GM12875 (cell line): ENCODE results near the gene POFUT2.
"Not testable (repeated sequence)": the region's sequence is repeated elsewhere in the genome, so short reads cannot be mapped to it uniquely, and the experiment has no call there.

Experiments
- H3K4me3 ChIP-seq: one replicate; pipeline ENCODE4 v1.5.1; 2011; ENCODE audit warnings: low read depth, low read length, control low read depth
- TF ChIP-seq, protein P1 (sequence below): IDR thresholded peaks from 2 replicates; pipeline ENCODE4 v1.5.1; 2011; ENCODE audit warnings: low read depth, mild to moderate bottlenecking, control low read depth, inconsistent platforms, low read length, moderate library complexity, borderline replicate concordance; ENCODE audit not compliant: insufficient read depth

Gene POFUT2

DNA sequence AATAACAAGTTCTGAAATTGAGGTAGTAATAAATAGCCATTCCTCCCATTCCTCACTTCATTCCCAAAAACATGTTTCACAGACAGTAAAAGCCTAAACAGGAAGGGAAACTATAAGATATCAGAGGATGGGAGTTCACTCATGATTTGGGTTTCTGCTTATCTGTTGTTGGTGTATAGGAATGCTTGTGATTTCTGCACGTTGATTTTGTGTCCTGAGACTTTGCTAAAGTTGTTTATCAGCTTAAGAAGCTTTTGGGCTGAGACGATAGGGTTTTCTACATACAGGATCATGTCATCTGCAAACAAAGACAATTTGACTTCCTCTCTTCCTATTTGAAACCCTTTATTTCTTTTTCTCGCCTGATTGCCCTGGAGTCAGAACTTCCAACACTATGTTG lies 26.0 kb upstream of the POFUT2 start:
- TF ChIP-seq, protein P1, sequence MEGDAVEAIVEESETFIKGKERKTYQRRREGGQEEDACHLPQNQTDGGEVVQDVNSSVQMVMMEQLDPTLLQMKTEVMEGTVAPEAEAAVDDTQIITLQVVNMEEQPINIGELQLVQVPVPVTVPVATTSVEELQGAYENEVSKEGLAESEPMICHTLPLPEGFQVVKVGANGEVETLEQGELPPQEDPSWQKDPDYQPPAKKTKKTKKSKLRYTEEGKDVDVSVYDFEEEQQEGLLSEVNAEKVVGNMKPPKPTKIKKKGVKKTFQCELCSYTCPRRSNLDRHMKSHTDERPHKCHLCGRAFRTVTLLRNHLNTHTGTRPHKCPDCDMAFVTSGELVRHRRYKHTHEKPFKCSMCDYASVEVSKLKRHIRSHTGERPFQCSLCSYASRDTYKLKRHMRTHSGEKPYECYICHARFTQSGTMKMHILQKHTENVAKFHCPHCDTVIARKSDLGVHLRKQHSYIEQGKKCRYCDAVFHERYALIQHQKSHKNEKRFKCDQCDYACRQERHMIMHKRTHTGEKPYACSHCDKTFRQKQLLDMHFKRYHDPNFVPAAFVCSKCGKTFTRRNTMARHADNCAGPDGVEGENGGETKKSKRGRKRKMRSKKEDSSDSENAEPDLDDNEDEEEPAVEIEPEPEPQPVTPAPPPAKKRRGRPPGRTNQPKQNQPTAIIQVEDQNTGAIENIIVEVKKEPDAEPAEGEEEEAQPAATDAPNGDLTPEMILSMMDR, result no peak
- H3K4me3 ChIP-seq, result no peak overlapping the region

DNA sequence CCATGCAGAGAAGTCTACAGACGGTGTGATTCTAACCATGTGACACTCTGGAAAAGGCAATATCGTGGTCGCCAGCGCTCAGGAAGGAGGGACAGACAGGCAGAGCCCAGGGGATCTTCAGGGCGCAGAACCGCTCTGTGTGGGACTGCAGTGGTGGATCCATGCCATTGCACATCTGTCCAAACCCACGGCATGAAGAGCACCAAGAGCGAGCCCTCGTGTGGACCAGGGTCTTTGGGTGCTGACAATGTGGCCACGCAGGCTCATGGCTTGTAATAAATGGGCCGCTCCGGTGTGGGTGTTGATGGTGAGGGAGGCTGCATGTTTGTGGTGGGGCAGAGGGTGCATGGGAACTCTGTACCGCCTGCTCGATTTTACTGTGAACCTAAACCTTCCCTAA lies 25.3 kb upstream of the POFUT2 start:
- H3K4me3 ChIP-seq, result no peak overlapping the region
- TF ChIP-seq, protein P1, result no peak

DNA sequence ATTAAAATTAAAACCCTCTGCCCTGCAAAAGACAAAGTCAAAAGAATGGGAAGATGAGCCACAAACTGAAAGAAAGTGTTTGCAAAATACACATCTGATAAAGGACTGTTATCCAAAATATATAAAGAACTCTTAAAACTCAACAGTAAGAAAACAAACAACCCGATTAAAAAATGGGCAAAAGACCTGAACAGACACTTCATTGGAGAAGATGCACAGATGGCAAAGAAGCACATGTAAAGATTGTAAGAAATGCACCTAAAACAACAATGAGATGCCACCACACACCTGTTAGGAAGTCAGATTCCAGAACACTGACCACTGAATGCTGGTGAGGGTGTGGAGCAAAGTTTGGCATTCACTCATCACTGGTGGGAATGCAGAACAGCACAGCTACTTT lies 24.6 kb upstream of the POFUT2 start:
- TF ChIP-seq, protein P1, result no peak
- no peak overlapping the region for H3K4me3 ChIP-seq

DNA sequence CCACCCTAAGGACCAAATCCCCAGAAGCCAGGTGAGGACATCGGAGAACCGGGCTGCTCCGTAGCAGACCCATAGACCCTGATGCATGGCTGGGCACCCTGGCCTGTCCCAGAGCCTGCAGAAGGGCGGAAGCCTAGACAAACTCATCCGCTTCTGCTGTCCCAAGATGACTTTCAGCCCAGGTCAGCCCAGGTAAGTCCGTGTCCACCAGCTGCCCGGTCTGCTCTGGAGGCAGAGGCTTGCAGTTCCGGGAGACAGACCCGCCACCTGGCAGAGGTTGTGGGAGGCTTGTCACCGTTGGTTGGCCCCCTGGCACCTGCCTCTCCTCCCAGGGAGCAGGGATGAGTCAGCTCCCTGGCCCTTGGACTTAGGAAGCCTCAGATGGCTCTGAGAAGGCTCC lies 22.8 kb upstream of the POFUT2 start:
- TF ChIP-seq, protein P1, result no peak
- no peak overlapping the region for H3K4me3 ChIP-seq

DNA sequence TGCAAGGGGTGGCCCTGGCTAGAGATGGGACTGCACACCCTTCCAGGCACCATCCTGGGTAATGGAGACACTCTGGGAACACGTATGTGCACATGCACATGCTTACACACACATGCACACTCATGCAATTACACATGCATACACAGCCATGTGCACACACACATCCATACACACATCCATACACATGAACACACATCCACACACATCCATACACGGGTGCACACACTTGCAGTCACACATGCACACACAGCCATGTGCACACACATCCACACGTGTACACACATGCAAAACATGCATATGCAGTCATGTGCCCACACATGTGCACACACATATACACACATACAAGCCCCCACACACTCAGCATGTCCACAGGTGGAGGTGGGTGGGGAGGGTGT lies 22.3 kb upstream of the POFUT2 start:
- TF ChIP-seq, protein P1, result no peak
- no peak overlapping the region for H3K4me3 ChIP-seq

DNA sequence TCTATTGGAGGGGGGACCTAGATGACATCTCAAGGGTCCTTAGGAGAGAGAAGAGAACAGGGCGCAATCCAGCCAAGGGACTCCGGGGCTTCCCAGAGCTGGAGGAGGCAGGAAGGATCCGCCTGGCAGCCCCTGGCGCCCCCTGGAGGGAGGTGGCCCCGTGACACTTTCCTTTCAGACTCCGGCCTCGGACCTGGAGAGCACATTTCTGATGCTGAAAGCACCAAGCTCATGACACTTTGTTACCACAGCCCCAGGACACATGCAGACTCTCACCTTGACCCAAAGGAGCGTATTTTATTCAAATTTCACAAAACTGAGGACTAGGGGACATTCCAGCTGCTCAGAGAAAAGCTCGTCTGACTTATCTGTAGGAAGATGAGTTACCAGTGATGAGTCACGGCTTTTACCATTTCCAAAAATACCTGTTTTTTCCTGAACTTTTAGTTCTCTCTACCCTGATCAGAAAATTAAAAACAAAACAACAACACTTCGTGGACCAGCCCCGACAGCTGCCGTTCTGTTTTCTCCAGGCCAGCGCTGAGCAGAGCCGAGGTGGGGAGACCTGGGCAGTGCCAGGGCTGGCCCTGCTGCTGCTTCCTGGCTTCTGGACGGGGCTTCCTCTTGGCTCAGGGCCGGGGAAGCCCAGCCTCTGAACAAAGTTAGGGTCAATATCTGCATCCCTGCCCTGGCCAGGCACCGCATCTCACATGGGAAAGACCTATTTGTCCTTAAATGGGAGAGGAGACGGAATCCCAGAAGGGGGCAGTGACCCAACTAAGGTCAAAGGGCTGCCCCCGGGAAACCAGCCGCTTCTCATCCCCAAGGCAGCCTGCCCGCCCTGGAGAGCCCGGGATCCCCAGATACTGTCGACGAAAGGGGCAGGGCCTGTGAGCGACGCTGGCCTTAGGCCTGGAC lies 21.6 kb upstream of the POFUT2 start:
- TF ChIP-seq, protein P1, result peak; percentile 63
- H3K4me3 ChIP-seq, result no peak overlapping the region

DNA sequence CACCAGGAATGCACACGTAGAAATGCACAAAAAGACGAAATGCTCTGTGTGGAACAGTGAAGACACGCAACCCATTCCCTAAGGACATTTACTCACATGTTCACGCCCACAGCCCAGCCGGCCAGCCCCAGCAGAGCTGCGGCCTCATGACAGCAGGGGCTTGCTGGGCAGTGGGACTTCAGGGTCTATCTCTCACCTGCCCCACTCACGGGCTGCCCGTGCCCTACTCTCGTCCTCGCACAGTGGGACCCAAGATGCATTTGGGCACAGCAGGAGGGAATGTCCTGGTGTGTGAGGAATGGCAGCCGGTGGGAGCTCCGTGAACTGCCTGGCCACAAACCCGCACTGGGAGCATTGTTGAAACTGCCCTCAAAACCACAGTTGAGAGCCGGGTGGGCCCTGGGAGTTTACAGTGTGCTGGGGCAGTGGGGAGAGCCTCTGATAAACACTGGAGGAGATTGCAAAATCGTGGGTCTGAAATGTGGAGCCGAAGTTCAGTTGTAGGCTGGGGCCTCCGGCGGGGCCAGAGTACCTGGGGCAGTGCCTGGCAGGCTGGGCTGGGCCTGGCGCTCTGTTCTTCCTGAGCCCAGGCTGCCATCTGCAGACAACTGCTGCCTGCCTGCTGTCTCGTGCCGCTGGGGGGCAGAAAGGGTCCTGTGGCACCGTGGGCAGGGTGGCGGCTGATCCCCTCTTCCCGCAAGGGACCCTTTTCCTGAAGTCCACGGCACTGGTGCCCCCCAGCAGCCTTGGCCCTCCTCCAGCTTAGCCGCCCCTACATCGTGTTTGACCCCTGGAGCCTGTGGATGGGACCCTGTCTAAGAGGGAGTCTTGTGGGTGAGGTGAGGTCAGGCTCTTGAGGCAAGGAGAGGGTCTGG lies 20.7 kb upstream of the POFUT2 start:
- TF ChIP-seq, protein P1, result no peak
- no peak overlapping the region for H3K4me3 ChIP-seq

DNA sequence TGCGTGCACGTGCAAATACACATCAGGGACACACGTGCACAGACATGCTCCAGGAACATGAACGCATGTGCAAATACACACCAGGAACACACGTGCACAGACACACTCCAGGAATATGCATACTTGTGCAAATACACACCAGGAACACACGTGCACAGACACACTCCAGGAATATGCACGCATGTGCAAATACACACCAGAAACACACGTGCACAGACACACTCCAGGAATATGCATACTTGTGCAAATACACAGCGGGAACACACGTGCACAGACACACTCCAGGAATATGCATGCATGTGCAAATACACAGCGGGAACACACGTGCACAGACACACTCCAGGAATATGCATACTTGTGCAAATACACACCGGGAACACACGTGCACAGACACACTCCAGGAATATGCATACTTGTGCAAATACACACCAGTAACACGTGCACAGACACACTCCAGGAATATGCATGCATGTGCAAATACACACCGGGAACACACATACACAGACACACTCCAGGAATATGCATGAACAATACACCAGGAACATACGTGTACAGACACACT lies 20.0 kb upstream of the POFUT2 start:
- not testable (repeated sequence) for H3K4me3 ChIP-seq
